K562 (cell line): ENCODE measurements around the gene NOPCHAP1. TPM values are rescaled to one million over a fixed set of nuclear protein-coding genes. Genes with fewer than 3 reads are reported as not detected.

ENCODE experiments used
- DIDO1 ChIP-seq: fragments of 450-650 bp; IDR thresholded peaks from 2 replicates; pipeline ENCODE4 v1.6.1; 2016; ENCODE audit warnings: low read depth, missing biosample characterization, missing genetic modification characterization
- EGR1 ChIP-seq: fragments of 450-650 bp; conservative IDR thresholded peaks from 2 replicates; pipeline ENCODE4 v1.6.1; 2017; ENCODE audit warnings: mild to moderate bottlenecking
- ETV6 ChIP-seq, 3 experiments: fragments of 150-350 bp in 1 of 3; sonication (generic) in 1 of 3; formaldehyde crosslinking in 1 of 3; IDR thresholded peaks; 2 replicates each; pipeline versions ENCODE4 v1.6.1 to v1.8.0; 2014 to 2022; ENCODE audit warnings: borderline replicate concordance in 2 of 3, low read depth in 2 of 3, antibody characterized with exemption in 1 of 3, low read length in 1 of 3, mild to moderate bottlenecking in 1 of 3, missing genetic modification reagents in 1 of 3
- HOXB6 ChIP-seq: fragments of 250-450 bp; sonication (Bioruptor Pico); IDR thresholded peaks from 2 replicates; pipeline ENCODE4 v1.5.1; 2022; ENCODE audit warnings: mild to moderate bottlenecking, borderline replicate concordance
- KAT8 ChIP-seq: fragments of 450-650 bp; IDR thresholded peaks from 2 replicates; pipeline ENCODE4 v1.6.1; 2016; ENCODE audit warnings: low read depth, mild to moderate bottlenecking
- KLF6 ChIP-seq: fragments of 250-450 bp; sonication (Bioruptor Pico); IDR thresholded peaks from 2 replicates; pipeline ENCODE4 v1.4.0; 2020; ENCODE audit warnings: mild to moderate bottlenecking, moderate library complexity, borderline replicate concordance
- LEF1 ChIP-seq: fragments of 450-650 bp; IDR thresholded peaks from 2 replicates; pipeline ENCODE4 v1.6.1; 2016; ENCODE audit warnings: mild to moderate bottlenecking
- OTX1 ChIP-seq: fragments of 450-650 bp; formaldehyde crosslinking; IDR thresholded peaks from 2 replicates; pipeline ENCODE4 v1.4.0; 2022; ENCODE audit warnings: mild to moderate bottlenecking
- PCBP1 ChIP-seq: fragments of 200-400 bp; formaldehyde crosslinking; IDR thresholded peaks from 2 replicates; pipeline ENCODE4 v1.6.1; 2018; ENCODE audit warnings: mild to moderate bottlenecking, low read depth, low read length; ENCODE audit not compliant: poor library complexity, severe bottlenecking
- PHTF2 ChIP-seq: fragments of 250-450 bp; sonication (Bioruptor Pico); IDR thresholded peaks from 2 replicates; pipeline ENCODE4 v1.5.0; 2021; ENCODE audit warnings: mild to moderate bottlenecking
- RBFOX2 ChIP-seq: fragments of 200-400 bp; formaldehyde crosslinking; IDR thresholded peaks from 2 replicates; pipeline ENCODE4 v1.6.1; 2017; ENCODE audit warnings: low read depth, mild to moderate bottlenecking, low read length, moderate library complexity
- SMAD2 ChIP-seq: fragments of 150-350 bp; IDR thresholded peaks from 2 replicates; pipeline ENCODE4 v1.6.1; 2014; ENCODE audit warnings: low read depth, mild to moderate bottlenecking, low read length
- STAG1 ChIP-seq: sonication (generic); formaldehyde crosslinking; IDR thresholded peaks from 2 replicates; pipeline ENCODE4 v1.5.0; 2020; ENCODE audit warnings: missing genetic modification reagents, borderline replicate concordance
- TARDBP ChIP-seq: fragments of 450-650 bp; IDR thresholded peaks from 2 replicates; pipeline ENCODE4 v1.6.1; 2016
- ZBTB1 ChIP-seq: sonication (generic); formaldehyde crosslinking; IDR thresholded peaks from 2 replicates; pipeline ENCODE4 v1.8.1; 2023; ENCODE audit warnings: missing genetic modification reagents, low read depth, mild to moderate bottlenecking, borderline replicate concordance
- ZFP36 ChIP-seq: fragments of 150-350 bp; IDR thresholded peaks from 2 replicates; pipeline ENCODE4 v1.6.1; 2018; ENCODE audit warnings: low read length, low read depth; ENCODE audit not compliant: partially characterized antibody
- ZNF121 ChIP-seq: sonication (generic); formaldehyde crosslinking; conservative IDR thresholded peaks from 2 replicates; pipeline ENCODE4 v1.8.0; 2022; ENCODE audit warnings: missing genetic modification reagents
- ZNF551 ChIP-seq: fragments of 250-450 bp; sonication (Bioruptor Pico); IDR thresholded peaks from 2 replicates; pipeline ENCODE4 v1.5.0; 2021; ENCODE audit warnings: mild to moderate bottlenecking, moderate library complexity
- polyA plus RNA-seq, 8 experiments: library from polyadenylated mRNA; depleted of rRNA in 4 of 8; stranded (reverse) in 5 of 8; unstranded in 3 of 8; fragments of >200 nt; fragmentation: Nextera tagmentation in 2 of 8; fragmentation: Illumina TruSeq in 1 of 8; extraction: Ambion mirVana in 2 of 8; extraction: Trizol in 1 of 8; gene quantifications; 2 replicates each; pipeline versions ENCODE4 v1.2.1 to v1.2.3, GENCODE V29; 2011 to 2014; ENCODE audit warnings: inconsistent platforms in 1 of 8, missing spikeins in 1 of 8
- total RNA-seq, 7 experiments: library from RNA; depleted of rRNA in 6 of 7; stranded (reverse); fragments of >200 nt in 6 of 7; fragmentation: Illumina TruSeq in 2 of 7; extraction: Trizol in 2 of 7; gene quantifications; 2 replicates each; pipeline versions ENCODE4 v1.2.1 to v1.2.3, GENCODE V29; 2011 to 2021; ENCODE audit warnings: low replicate concordance in 1 of 7
- TF ChIP-seq, protein P1 (sequence below): fragments of 450-650 bp; formaldehyde crosslinking; IDR thresholded peaks from 2 replicates; pipeline ENCODE4 v1.4.0; 2020; ENCODE audit warnings: mild to moderate bottlenecking, moderate library complexity
- TF ChIP-seq, protein P2 (sequence below): fragments of 250-450 bp; sonication (Bioruptor Pico); IDR thresholded peaks from 2 replicates; pipeline ENCODE4 v1.6.1; 2021; ENCODE audit warnings: mild to moderate bottlenecking
- TF ChIP-seq, protein P3 (sequence below): fragments of 250-450 bp; sonication (Bioruptor Pico); IDR thresholded peaks from 2 replicates; pipeline ENCODE4 v1.5.0; 2022; ENCODE audit warnings: mild to moderate bottlenecking
- TF ChIP-seq, protein P4 (sequence below): fragments of 450-650 bp; IDR thresholded peaks from 2 replicates; pipeline ENCODE4 v1.6.1; 2017; ENCODE audit warnings: antibody characterized with exemption

The NOPCHAP1 gene
- total and polyA plus RNA-seq, 9 of the 15 experiments (the other 6 are each of a cell fraction or from before 2014, with no cell fraction given), result 19.4 to 108 (median 33.4) TPM

DNA sequence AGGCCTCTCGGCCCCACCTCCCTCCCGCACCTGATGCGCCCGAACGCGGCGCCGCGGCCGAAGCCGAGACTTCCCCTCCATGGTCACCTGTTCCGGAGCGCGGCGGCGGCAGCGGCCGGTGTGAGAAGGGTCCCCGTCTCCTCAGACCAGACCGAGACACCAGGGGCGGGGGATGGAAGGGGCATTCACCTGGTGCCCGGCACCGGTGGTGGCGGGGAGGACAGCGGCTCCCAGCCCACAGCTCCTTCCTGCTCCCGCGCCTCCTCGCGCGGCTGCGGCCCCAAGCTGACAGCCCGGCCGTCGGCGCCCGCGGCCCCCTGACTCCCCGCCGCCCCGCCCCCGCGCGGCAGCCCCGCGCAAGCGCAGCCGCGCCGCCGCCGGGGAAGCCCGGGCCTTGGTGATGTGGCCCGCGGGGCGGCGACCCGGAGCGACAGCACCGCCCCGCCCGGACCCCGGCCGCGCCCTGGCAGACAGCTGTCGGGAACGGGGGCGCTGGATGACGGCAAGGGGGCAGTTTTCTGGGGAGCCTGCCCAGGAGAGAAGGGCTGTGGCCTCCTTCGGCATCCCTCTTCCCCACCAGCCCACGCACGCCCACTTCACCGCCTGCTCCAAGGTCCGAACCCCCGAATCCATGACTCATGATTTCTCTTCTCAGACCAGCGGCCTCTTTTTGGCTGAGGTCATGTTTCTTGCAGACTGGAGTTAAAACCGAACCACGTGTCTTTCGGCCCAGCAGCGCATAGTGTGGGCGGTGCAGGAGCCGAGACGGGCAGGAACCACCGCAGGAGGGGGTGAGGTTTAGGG, 27.9 kb upstream of the NOPCHAP1 start, which contains the start of gene SLC41A2 (continued):
- TF ChIP-seq, protein P1, sequence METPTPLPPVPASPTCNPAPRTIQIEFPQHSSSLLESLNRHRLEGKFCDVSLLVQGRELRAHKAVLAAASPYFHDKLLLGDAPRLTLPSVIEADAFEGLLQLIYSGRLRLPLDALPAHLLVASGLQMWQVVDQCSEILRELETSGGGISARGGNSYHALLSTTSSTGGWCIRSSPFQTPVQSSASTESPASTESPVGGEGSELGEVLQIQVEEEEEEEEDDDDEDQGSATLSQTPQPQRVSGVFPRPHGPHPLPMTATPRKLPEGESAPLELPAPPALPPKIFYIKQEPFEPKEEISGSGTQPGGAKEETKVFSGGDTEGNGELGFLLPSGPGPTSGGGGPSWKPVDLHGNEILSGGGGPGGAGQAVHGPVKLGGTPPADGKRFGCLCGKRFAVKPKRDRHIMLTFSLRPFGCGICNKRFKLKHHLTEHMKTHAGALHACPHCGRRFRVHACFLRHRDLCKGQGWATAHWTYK (CRISPR knock-in tag), result no peak
- TF ChIP-seq, protein P2, sequence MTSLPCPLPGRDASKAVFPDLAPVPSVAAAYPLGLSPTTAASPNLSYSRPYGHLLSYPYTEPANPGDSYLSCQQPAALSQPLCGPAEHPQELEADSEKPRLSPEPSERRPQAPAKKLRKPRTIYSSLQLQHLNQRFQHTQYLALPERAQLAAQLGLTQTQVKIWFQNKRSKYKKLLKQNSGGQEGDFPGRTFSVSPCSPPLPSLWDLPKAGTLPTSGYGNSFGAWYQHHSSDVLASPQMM, result no peak
- no peak for TF ChIP-seq OTX1
- TF ChIP-seq PHTF2, result no peak
- no peak for TF ChIP-seq ZFP36
- 0 out of 2 replicates have a peak, but pooled peaks have one; percentile 56 for TF ChIP-seq TARDBP
- TF ChIP-seq RBFOX2, result peak; percentile 50; the same call in 1 of the 2 replicates
- TF ChIP-seq ETV6 (IDR thresholded peaks at IDR 0.05; ENCODE audit: borderline replicate concordance in 1 of 2, low read depth in 2 of 2, low read length in 1 of 2), result no peak
- TF ChIP-seq ETV6 (CRISPR knock-in tag; IDR thresholded peaks at IDR 0.05; ENCODE audit: borderline replicate concordance), result no peak
- no peak for TF ChIP-seq HOXB6 (CRISPR knock-in tag)
- no peak for TF ChIP-seq KLF6 (CRISPR knock-in tag)
- TF ChIP-seq DIDO1 (tag), result no peak
- TF ChIP-seq, protein P3, sequence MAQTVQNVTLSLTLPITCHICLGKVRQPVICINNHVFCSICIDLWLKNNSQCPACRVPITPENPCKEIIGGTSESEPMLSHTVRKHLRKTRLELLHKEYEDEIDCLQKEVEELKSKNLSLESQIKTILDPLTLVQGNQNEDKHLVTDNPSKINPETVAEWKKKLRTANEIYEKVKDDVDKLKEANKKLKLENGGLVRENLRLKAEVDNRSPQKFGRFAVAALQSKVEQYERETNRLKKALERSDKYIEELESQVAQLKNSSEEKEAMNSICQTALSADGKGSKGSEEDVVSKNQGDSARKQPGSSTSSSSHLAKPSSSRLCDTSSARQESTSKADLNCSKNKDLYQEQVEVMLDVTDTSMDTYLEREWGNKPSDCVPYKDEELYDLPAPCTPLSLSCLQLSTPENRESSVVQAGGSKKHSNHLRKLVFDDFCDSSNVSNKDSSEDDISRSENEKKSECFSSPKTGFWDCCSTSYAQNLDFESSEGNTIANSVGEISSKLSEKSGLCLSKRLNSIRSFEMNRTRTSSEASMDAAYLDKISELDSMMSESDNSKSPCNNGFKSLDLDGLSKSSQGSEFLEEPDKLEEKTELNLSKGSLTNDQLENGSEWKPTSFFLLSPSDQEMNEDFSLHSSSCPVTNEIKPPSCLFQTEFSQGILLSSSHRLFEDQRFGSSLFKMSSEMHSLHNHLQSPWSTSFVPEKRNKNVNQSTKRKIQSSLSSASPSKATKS (CRISPR knock-in tag), result no peak
- no peak for TF ChIP-seq ZNF121 (CRISPR knock-in tag)
- no peak for TF ChIP-seq ZNF551
- peak; percentile 100 for TF ChIP-seq EGR1
- no peak for TF ChIP-seq KAT8
- TF ChIP-seq ZBTB1, result 0 out of 2 replicates have a peak, but pooled peaks have one; percentile 28
- TF ChIP-seq SMAD2, result no peak
- TF ChIP-seq LEF1, result no peak
- TF ChIP-seq, protein P4, sequence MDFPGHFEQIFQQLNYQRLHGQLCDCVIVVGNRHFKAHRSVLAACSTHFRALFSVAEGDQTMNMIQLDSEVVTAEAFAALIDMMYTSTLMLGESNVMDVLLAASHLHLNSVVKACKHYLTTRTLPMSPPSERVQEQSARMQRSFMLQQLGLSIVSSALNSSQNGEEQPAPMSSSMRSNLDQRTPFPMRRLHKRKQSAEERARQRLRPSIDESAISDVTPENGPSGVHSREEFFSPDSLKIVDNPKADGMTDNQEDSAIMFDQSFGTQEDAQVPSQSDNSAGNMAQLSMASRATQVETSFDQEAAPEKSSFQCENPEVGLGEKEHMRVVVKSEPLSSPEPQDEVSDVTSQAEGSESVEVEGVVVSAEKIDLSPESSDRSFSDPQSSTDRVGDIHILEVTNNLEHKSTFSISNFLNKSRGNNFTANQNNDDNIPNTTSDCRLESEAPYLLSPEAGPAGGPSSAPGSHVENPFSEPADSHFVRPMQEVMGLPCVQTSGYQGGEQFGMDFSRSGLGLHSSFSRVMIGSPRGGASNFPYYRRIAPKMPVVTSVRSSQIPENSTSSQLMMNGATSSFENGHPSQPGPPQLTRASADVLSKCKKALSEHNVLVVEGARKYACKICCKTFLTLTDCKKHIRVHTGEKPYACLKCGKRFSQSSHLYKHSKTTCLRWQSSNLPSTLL, result no peak
- TF ChIP-seq PCBP1, result peak; percentile 28
- TF ChIP-seq STAG1, result no peak
